Superior temporal gyrus (tissue), 1 donor: ENCODE results near the gene LAMB4.

Experiments
- DNase-seq: peaks from one replicate; pipeline ENCODE4 v3.0.0-alpha.2; 2016; ENCODE audit errors: extremely low spot score

Gene LAMB4

DNA sequence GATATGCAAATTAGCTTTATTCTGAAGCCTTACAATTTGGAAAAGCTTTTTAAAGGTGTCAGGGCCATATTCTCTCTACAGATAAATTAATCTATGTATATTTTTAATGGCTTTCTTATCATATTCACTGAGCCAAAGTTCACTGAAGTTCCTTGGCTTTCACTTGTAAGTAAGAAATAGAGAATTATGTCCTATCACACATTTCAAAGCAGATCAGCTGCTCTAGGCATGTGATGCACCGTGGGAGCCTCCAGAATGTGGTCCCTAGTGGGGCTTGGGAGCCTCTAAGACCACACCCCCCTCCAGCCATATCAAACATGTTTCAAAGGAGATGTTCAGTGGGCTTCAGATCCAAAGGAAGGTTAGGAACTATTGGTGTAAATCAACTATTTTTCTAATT lies 51.5 kb downstream of the LAMB4 start:
- DNase-seq, result no peak

DNA sequence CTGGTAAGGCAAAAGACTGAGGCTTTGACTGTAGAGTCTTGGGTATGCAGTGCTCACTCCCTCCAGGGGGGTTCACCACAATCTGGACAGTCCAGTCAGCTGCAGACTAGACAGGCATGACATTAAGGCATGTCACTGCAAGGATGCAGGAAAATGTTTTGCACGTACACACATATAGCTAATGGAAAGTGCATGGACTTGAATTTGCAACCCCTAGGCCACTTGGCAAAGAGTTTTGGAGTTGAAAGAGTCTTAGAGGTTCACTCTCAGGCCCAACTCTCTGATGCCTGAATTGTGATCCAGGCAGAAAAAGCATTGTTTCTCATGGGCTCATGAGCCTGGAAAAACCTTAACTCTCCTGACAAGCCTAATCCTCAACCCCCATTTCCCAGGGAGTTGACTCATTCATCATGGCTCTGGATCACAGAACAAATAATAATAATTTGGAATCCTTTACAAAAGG lies 51.9 kb downstream of the LAMB4 start:
- DNase-seq, result no peak

DNA sequence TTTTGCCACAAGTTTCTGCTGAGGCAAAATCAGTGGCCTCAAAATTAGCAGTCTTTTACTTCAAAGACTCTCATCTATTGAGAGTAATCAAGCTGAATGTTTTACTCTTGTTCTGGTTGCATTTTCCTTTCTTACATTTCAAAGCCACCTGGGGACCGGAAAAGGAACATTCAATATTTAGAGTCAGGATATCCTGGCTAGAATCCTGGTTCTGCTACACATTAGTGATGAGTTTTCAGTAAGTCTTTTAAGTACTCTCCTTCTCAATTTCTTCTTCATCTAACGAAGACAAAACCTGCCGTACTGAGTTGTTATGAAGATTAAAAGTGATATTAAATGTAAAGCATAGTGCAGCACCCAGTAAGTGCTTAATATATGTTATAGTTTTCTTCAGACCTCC lies 52.5 kb downstream of the LAMB4 start:
- DNase-seq, result no peak

DNA sequence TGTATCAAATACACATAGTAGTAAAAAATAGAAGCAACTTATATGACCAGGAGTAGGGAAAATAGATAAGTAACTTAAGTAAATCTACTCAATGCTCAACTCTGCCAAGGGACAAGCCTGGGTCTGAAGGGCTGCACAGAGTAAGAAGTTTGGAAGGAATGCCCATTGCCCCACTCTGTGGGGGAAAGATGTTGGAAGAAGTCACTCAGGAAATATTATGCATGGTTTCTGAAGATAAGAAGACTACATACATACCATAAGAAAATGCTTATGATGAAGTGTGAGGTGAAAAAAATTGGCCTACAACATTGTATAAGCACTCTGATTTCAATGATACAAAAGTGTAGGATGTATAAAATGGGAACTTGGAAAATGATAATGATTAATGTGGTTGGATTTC lies 54.0 kb downstream of the LAMB4 start:
- DNase-seq, result no peak

DNA sequence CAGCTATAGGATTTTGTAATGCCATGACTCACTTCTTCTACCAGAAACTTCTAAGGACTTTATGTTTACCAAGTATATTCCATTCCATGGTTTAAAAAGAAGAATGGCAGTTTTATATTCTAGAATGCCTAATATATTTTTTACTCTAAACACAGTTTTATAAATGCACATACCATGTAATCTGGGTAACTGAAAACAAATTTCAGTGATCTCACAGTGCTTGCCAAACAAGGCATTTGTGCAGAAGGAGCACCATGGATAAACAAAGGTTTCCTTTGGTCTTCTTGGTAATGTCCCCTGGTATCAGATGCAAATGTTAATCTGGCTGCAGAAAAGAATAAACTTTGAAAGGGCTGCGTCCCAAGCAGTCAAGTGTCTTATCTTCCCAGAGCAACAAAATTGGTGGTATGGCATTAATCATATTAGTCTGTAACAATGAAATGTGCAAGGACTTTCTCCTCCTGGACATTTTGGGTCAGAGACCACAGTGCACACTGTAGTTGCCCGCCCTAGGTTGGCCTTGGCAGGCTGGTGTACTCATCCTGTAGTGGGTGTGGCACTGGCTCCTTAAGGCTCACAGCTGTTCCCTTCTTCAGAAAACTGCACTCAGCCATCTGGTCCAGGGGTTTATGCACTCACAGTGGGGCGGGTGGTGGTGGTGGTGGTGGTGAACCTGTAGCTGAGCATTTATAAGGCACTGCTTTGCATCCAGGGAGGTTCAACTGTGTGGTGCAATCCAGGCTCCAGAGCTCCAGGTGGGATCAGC lies 56.7 kb downstream of the LAMB4 start:
- DNase-seq, result no peak

DNA sequence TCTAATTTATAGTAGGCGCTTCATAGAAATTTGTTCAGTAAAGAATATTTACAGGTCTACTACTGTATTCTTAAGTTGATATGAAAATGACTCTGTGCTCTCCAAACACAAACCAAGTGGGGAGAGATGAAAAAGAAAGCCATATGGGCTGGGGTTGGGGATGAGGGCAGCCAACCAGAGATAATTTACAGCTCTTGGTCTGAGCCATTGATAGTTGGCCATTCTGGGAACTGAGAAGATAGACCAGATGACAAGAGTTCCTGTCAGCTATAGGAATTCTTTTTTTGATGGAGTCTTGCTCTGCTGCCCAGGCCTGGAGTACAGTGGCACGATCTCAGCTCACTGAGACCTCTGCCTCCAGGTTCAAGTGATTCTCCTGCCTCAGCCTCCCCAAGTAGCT lies 57.4 kb downstream of the LAMB4 start:
- no peak for DNase-seq

DNA sequence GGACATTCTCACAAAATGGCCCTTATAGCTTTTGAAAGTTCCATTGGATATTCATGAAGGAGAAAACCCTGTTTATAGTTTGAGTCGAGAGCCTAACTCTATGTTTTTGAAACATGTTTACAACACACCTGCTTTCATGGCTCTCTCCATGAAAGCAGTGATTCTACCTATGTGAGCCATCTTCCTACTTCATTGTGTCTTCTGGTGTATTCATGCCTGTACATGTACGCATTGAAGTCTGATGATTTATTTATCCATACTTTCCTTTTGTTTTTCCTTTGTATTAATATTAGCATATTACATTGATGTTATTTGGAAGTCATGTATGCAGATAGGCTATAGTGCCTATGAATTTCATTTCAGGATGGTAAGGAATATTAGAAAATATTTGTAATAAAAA lies 58.0 kb downstream of the LAMB4 start:
- DNase-seq, result no peak

DNA sequence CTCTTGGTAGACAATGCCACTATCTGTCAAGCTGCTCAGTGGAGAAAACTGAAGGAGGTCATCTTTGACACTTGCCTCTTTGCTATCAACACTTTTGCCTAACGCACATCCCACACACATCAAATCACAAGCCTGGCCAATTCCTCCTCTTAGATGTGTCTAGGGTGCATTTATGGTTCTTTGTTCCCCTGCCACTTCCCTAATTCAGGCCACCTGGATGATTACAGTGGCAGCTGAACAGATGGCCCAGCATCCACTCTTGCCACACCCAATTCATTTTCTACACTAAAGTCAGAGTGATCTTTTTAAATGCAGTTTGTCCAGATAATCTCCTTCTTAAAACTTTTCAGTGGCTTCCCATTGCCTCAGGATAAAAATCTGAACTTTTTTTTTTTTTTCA lies 58.6 kb downstream of the LAMB4 start:
- no peak for DNase-seq

DNA sequence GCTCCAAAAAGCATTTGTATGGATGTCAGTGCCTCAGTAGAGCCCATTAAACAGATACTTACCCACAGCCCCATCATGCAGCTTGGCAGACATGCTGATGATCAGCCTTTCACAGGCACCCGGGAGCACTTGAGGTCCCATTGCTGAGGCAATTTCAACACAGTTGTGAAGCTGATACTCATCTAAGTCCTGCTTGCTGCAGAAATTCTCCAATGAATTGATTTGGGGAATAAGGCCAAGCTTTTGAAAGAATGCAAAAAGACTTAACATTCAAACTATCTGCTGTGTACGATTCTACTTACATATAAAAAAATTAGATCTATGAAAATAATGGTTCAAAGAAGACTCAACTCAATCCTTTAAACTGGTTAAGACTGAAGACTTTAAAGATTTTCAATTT lies 60.5 kb downstream of the LAMB4 start:
- DNase-seq, result no peak

DNA sequence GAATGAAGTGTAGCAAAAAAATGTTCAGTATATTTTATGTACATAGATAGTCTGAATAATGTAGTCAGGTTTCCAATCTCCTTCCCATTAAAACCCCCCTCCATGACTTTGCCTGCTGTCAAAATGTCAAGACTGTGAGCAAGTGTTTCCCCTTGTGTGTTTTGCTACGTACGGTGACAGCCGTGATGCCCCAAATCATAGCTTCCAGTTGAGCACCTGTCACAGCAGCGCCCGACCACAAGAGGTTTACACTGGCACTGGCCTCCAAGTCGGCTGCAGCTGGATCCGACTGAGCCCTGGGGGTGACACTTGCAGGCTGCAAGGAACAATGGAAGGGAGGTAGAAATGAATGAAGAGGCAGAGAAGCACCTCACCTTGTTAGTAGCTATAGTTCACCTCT lies 62.3 kb downstream of the LAMB4 start:
- no peak for DNase-seq

DNA sequence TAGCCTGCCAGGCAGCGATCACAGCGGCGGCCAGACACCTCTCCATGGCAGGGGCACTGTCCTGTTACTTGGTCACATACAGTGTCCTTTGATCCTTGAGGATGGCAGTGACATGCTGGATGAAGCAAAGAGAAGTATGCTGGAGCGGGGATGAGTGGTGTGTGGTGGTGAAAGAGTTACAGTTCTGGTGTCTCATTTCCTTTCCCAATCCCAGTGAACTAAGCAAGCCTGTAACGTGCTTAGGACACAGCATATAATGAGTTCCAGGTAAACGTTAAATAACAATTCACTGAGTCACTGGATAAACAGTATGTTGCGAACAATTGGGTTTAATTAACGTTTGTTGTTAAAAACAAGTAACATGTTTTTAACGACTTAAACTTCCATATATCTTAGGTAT lies 63.7 kb downstream of the LAMB4 start:
- no peak for DNase-seq

DNA sequence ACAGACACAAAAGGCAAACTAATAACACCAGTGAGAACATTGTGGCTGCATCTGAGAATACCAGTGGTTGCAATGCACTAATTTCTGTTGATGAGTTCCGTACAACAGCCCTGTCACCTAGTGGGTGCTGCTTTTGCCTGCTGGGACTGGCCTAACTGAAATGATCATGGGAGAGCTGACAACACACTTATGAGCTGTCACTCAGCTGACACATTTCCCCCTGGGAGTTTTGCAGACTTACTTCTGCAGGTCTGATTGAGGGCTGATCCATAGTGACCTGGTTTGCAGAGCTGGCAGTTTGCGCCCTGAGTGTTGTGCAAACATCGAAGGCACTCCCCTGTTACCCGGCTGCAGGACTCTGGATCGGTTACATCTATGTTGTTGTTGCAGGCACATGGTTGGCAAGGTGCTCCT lies 66.6 kb downstream of the LAMB4 start:
- DNase-seq, result no peak

DNA sequence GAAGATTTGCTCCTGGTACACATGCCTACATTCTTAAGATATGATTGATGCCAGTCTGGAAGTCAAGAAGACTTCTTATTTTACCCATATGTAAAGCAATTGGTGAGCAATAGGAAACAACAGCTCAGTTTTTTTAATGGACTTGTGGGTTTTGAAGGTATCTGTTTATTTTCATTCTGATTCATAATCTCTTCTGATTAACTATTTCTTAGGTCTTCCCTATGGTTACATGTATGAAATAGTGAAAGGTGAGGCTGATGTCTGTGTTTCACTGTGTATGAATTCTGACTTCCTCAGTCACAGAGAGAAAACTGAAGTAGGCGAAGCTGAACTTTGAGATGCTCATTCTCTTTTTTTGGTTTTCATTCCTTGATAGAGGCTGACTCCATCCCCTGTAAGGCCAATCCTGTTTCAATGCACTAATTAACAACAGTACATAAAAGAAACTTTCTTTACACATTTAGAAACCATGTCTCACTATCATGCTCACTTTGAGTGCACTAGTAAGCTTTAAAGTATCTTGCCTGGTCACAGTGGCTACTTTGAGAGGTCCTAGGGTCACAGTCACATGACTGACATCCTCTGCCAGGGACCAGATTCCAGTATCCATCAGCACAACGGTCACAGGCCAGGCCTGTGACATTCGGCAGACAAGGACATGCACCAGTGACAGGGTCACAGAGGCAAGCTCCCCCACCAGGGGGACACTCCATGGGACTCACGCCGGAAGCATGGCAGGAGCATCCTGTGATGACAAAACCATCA lies 67.7 kb downstream of the LAMB4 start:
- DNase-seq, result no peak

DNA sequence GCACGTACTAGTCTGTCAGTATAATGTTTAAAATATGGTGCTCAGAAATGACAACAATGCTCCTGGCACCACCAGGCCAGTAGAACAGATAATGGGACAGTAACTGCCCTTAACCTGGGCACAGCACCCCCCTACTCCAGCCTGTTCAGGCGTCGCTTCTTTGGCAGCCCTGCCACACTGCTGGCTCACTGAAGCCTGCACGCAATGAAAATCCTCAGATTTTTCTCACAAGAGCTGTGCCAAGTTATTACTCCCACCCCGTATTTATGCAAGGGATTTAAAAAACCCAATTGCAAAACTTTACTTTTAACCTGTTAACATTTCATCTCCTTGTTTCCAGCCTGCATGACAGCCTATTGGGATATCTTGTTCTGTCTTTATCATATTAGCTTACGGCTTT lies 70.6 kb downstream of the LAMB4 start:
- DNase-seq, result no peak

DNA sequence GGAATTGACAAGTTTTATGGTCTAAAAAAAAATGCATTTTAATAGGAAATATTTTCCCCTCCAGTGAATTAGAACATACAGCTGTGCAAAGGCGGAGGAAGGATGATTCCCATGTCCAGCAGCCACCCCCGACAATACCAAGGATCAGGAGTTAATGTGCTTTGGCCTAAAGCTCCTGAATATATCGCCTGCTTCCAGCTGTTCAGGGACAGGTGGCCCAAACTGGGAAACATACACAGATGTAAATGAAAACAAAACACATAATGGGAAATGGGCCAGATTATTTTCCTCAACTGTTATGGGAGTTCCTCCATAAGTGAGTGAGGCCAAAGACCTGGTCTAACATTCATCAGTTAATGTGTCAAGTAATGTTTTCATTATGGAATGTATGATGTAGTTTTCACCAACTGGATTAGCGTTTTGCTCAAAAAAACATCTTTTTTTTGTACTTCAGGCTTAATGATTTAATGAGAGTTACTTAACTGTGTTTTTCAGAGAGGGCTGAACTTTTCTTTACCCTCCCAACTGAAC lies 72.1 kb downstream of the LAMB4 start:
- no peak for DNase-seq

DNA sequence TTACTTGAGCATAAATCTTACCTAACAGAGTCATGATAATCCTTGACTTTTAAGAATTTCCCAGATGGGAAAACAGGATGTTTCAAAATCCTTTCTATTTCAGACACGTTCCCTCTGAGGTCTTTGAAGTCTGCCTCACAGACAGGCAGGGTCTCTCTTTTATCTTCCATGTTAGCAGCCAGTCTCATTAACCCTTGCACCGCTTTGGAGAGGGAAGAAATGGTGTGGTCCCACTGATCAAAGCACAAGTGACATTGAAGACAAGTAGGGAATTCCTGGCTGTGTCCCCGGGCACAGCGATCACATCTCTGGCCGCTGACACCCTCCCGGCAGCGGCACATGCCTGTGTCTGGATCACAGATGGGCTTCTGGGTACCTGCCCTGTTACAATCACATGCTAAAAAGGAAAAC lies 74.5 kb downstream of the LAMB4 start:
- no peak for DNase-seq

DNA sequence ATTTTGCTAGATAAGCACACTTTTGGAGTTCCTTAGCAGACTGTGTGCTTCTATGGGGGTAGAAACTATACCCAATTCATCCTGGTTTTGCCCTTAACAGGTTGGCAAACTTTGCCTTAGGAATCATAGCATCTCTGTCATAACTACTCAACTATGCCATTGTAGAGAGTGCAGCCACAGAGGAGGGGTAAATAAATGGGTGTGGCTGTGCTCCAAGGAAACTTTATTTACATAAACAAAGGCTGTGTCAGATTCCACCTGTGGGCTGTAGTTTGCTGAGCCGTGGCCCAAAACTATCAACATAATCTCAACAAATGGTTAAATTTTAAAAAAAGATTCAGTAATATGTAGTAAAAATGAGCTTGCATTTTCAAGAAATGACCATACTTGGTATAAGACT lies 75.6 kb downstream of the LAMB4 start:
- no peak for DNase-seq

DNA sequence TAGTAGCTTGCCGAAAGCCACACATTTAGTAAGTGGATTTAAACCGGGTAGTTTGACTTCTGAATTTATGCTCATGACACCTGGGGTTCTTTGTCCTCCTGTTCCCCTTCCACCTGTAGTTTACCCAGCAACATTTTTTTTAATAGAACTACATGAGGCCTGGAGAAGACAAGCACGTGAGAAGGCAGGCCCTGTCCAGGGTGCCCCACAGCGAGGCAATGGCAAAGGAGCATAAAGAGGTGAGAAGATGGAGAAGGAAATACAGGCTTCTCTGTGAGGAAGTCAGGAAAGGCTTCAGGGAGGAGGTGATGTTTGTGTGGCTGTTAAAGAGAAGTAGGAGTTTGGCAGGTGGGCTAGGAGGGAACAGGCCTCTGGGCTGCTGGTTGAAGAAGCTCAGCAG lies 76.9 kb downstream of the LAMB4 start:
- no peak for DNase-seq

DNA sequence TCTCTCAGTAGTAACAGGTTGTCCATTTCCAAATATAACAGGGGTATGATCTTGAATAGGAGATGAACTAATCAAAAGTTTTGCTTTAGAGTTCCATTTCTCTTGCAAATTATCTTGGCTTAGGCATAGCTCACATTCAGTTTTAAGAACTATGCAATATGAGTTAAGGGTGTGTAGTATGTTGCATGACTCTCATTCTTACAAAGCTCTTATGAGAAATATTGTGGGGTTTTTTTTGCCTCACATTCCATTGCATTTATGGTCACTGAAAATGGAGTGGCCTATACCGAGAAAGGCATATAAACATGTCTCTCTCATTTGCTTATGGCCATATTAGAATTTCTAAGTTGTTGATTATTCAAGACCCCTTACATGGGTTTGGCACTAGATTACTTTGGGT lies 78.7 kb downstream of the LAMB4 start:
- no peak for DNase-seq

DNA sequence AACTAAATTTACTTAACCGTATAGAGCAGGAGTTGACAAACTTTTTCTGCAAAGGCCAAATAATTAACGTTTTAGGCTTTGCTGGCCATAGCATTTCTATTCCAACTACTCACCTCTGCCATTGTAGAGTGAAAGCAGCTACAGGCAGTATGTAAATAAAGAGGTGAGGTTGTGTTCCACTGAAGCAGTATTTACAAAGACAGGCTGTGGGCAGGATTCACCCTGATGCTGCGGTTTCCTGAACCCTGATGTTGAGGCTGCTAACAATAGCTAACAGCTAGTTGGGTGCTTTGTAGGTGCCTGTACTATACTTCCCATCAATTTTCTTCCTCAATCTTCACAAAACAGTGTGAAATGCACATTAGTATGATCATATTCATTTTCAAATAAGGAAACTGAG lies 80.2 kb downstream of the LAMB4 start:
- DNase-seq, result no peak

DNA sequence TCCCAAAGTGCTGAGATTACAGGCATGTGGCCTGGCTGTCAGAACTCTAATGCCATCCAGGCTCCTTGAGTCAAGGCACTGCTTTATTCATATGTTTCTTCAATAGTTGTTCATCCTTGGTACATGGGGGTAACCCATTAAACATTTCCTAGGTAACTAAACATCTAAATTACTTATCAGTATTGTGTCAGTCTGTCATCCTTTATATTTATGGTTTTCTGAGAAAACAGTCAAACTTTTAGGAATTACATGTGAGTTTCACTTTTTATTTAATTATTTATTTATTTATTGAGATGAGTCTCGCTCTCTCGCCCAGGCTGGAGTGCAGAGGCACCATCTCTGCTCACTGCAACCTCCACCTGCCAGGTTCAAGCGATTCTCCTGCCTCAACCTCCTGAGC lies 81.7 kb downstream of the LAMB4 start:
- DNase-seq, result no peak

DNA sequence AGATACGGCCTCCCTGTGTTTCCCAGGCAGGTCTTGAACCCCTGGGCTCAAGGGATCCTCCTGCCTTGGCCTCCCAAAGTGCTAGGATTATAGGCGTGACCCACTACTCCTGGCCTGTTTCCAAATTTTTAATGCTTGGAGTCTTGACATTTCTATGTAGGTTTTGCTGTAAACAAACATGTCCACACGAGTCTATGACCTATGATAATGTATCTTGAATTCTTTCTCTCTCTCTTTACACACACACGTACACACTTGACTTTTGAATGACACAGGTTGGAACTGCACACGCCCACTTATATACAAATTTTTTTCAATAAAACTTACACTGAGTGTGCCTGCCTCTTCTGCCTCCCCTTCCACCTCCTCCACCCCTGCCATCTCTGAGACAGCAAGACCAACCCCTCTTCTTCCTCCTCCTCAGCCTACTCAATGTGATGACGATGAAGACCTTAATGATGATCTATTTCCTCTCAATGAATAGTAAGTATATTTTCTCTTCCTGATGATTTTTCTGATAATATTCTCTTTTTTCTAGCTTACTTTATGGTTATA lies 83.1 kb downstream of the LAMB4 start:
- DNase-seq, result no peak

DNA sequence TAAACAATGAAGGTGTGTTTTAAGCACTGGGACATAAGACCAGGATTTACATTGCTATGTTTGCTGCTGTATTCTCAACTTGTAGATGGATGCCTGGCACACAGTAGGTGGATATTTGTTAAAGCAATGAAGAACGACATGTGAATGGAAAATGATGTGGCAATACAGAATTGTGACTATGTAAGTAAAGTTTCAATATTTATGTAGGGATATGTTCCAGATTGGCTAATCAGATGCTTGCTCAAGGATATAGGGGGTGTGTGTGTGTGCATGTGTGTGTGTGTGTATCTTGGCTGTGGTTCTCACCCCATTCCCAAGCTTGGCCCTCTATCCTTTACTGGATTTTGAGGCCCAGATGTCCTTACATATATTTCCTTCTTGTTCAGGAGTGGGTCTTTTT lies 84.5 kb downstream of the LAMB4 start:
- DNase-seq, result no peak
